Vagina (tissue), 2 donors: Measurements from ENCODE around the gene EPOP. TPM values are rescaled to one million over a fixed set of nuclear protein-coding genes. Genes with fewer than 3 reads are reported as not detected.

Source experiments
- DNase-seq, 2 donors: peaks; one replicate each; pipeline ENCODE4 v3.0.0-alpha.2; 2017; ENCODE audit errors: extremely low spot score in 2 of 2
- H3K27ac ChIP-seq: fragments of 200-600 bp; sonication (generic); one replicate; pipeline ENCODE4 v1.5.1; 2019
- H3K27me3 ChIP-seq: fragments of 200-600 bp; sonication (generic); one replicate; pipeline ENCODE4 v1.5.1; 2019
- H3K36me3 ChIP-seq, 2 donors: fragments of 200-600 bp; sonication (generic); one replicate each; pipeline ENCODE4 v1.5.1; 2017 to 2019
- H3K4me1 ChIP-seq: fragments of 200-600 bp; sonication (generic); one replicate; pipeline ENCODE4 v1.5.1; 2019
- H3K4me3 ChIP-seq, 2 donors: fragments of 200-600 bp; sonication (generic); 1 replicate in 1 of 2; 2 replicates in 1 of 2; pipeline ENCODE4 v1.5.1; 2016 to 2019
- H3K9me3 ChIP-seq: fragments of 200-600 bp; sonication (generic); one replicate; pipeline ENCODE4 v1.5.1; 2019
- CTCF ChIP-seq, 3 experiments: fragments of 450-650 bp in 2 of 3; fragments of 200-600 bp in 1 of 3; sonication (generic) in 1 of 3; IDR thresholded peaks; one replicate each; pipeline ENCODE4 v1.5.1; 2017 to 2019; ENCODE audit warnings: antibody characterized with exemption in 3 of 3, mild to moderate bottlenecking in 2 of 3, moderate library complexity in 2 of 3
- POLR2A ChIP-seq, 2 donors: fragments of 450-650 bp; IDR thresholded peaks; one replicate each; pipeline ENCODE4 v1.6.1; 2017; ENCODE audit warnings: antibody characterized with exemption in 2 of 2, mild to moderate bottlenecking in 2 of 2, moderate library complexity in 2 of 2
- POLR2AphosphoS5 ChIP-seq, 2 donors: sonication (generic); formaldehyde crosslinking; IDR thresholded peaks; one replicate each; pipeline ENCODE4 v1.9.0; 2017; ENCODE audit warnings: antibody characterized with exemption in 2 of 2, mild to moderate bottlenecking in 2 of 2, low read depth in 1 of 2; ENCODE audit not compliant: insufficient read depth in 1 of 2
- intact Hi-C: fragments of 100-400 bp; cut with DNase I; formaldehyde crosslinking; loops from one replicate; pipeline ENCODE4 v1.15.1; 2023
- total RNA-seq: library from RNA; depleted of rRNA; stranded (reverse); fragments of >200 nt; gene quantifications from one replicate; pipeline ENCODE4 v1.2.3, GENCODE V29; 2016

Gene EPOP
- total RNA-seq, 1 donor from 2014 or later: 0.98 TPM

GRCh38 chr17:38669520-38669919 lies 5.2 kb downstream of the EPOP start:
- Histone ChIP-seq H3K27ac (no peak overlapping the region), H3K4me3 (no peak overlapping the region), H3K27me3 (peaks cover 17% of the 10 kb centered on the region), H3K9me3 (no peaks in the 10 kb centered on the region), H3K36me3 (no peaks in the 10 kb centered on the region), H3K4me1 (peaks cover 16% of the 10 kb centered on the region)
- intact Hi-C loops: loop anchor here (5.0 kb wide), 1 partner anchor 112 kb away; no protein-coding TSS in a partner anchor
- no peak for DNase-seq
- TF ChIP-seq POLR2A (IDR thresholded peaks at IDR 0.05): no peak
- TF ChIP-seq CTCF (IDR thresholded peaks at IDR 0.05): no peak
- TF ChIP-seq POLR2AphosphoS5 (IDR thresholded peaks at IDR 0.05; ENCODE audit: insufficient read depth in 1 of 2, low read depth in 1 of 2): no peak

DNA sequence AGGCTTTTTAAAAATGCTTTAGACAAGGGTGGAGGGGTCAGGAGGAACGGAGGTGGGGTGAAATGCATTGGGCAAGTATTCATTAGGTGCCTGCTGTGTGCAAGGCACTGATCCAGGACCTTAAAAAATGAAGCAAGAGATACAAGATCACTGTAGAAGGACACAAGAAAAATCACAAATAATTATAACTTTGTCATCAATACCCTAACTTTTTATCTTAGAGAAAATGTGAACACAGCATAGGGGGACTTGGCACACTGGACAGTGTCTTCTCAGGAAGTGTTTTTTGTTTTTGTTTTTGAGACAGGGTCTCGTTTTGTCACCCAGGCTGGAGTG lies 7.0 kb downstream of the EPOP start:
- intact Hi-C loops: loop anchor here (5.0 kb wide), 1 partner anchor 110 kb away; no protein-coding TSS in a partner anchor
- no peaks in the 10 kb centered on the region for H3K9me3 ChIP-seq
- no peak overlapping the region for H3K27ac ChIP-seq
- H3K4me1 ChIP-seq: no peaks in the 10 kb centered on the region
- DNase-seq: no peak
- no peak overlapping the region for H3K4me3 ChIP-seq
- no peaks in the 10 kb centered on the region for H3K27me3 ChIP-seq
- TF ChIP-seq POLR2A (IDR thresholded peaks at IDR 0.05) (no peak), POLR2AphosphoS5 (IDR thresholded peaks at IDR 0.05; ENCODE audit: insufficient read depth in 1 of 2, low read depth in 1 of 2) (no peak), CTCF (IDR thresholded peaks at IDR 0.05) (no peak)
- no peaks in the 10 kb centered on the region for H3K36me3 ChIP-seq

GRCh38 chr17:38667099-38667786 lies 7.5 kb downstream of the EPOP start:
- no peaks in the 10 kb centered on the region for H3K36me3 ChIP-seq
- TF ChIP-seq POLR2AphosphoS5 (IDR thresholded peaks at IDR 0.05; ENCODE audit: insufficient read depth in 1 of 2, low read depth in 1 of 2) (no peak), CTCF (IDR thresholded peaks at IDR 0.05) (peak; percentile 81 to 96 (median 95))
- H3K4me1 ChIP-seq: no peaks in the 10 kb centered on the region
- intact Hi-C loops: loop anchor here (5.0 kb wide), 1 partner anchor 110 kb away; no protein-coding TSS in a partner anchor
- no peak for DNase-seq
- H3K4me3 ChIP-seq: no peak overlapping the region
- no peak overlapping the region for H3K27ac ChIP-seq
- no peaks in the 10 kb centered on the region for H3K27me3 ChIP-seq
- no peaks in the 10 kb centered on the region for H3K9me3 ChIP-seq

GRCh38 chr17:38663964-38664644 lies 10.7 kb downstream of the EPOP start:
- TF ChIP-seq POLR2A (IDR thresholded peaks at IDR 0.05): no peak
- no peak for TF ChIP-seq POLR2AphosphoS5 (IDR thresholded peaks at IDR 0.05; ENCODE audit: insufficient read depth in 1 of 2, low read depth in 1 of 2)
- no peak for TF ChIP-seq CTCF (IDR thresholded peaks at IDR 0.05)

More at GRCh38 chr17:38663964-38664644, 10.7 kb downstream of the EPOP start:
- intact Hi-C loops: no loop called here
- no peaks in the 10 kb centered on the region for H3K36me3 ChIP-seq
- no peaks in the 10 kb centered on the region for H3K4me1 ChIP-seq
- no peak overlapping the region for H3K27ac ChIP-seq
- H3K9me3 ChIP-seq: no peaks in the 10 kb centered on the region
- no peaks in the 10 kb centered on the region for H3K27me3 ChIP-seq
- no peak for DNase-seq
- no peak overlapping the region for H3K4me3 ChIP-seq
